ENCODE measurements around the gene NCK2.

Gene NCK2

GRCh38 chr2:105809097-105809473 lies 64.4 kb downstream of the NCK2 start:
- CTCF ChIA-PET, result interaction anchor here (2.5 kb wide), 1 partner anchor 12 kb away, joined by 13 read pairs; no protein-coding TSS in a partner anchor
- no peak for DNase-seq (ENCODE audit: extremely low spot score)
- POLR2A ChIA-PET, result no interaction called here
- no peak for TF ChIP-seq CTCF (IDR thresholded peaks at IDR 0.05; ENCODE audit: control extremely low read depth, extremely low read depth, low read depth, missing control alignments)

- ChIA-PET CTCF (interaction anchor here (1.4 kb wide), 1 partner anchor 9 kb away, joined by 4 read pairs; no protein-coding TSS in a partner anchor), POLR2A (no interaction called here)
- no peak for DNase-seq (ENCODE audit: extremely low spot score)
- no peak for TF ChIP-seq CTCF (IDR thresholded peaks at IDR 0.05; ENCODE audit: control extremely low read depth, extremely low read depth, low read depth, missing control alignments)
These were observed 65.0 kb downstream of the NCK2 start for GRCh38 chr2:105809723-105810122.

GRCh38 chr2:105812180-105813044 lies 67.7 kb downstream of the NCK2 start:
- TF ChIP-seq CTCF (IDR thresholded peaks at IDR 0.05; ENCODE audit: control extremely low read depth, extremely low read depth, low read depth, missing control alignments), result no peak
- CTCF ChIA-PET, result interaction anchor here (0.8 to 2.0 kb wide), 9 partner anchors 9 to 75 kb away, joined by 3 to 9 read pairs (median 4); no protein-coding TSS in a partner anchor
- peak; percentile 85 for DNase-seq (ENCODE audit: extremely low spot score)
- POLR2A ChIA-PET, result interaction anchor here (1.2 kb wide), 1 partner anchor 14 kb away, joined by 5 read pairs; no protein-coding TSS in a partner anchor

GRCh38 chr2:105813045-105813315 lies 68.3 kb downstream of the NCK2 start:
- TF ChIP-seq CTCF (IDR thresholded peaks at IDR 0.05; ENCODE audit: control extremely low read depth, extremely low read depth, low read depth, missing control alignments), result no peak
- ChIA-PET POLR2A (no interaction called here), CTCF (interaction anchor here (0.9 to 2.0 kb wide), 4 partner anchors 8 to 70 kb away, joined by 4 to 9 read pairs (median 5); no protein-coding TSS in a partner anchor)
- no peak for DNase-seq (ENCODE audit: extremely low spot score)

GRCh38 chr2:105813405-105813804 lies 68.7 kb downstream of the NCK2 start:
- ChIA-PET CTCF (interaction anchor here (2.0 kb wide), 1 partner anchor 10 kb away, joined by 9 read pairs; no protein-coding TSS in a partner anchor), POLR2A (no interaction called here)
- DNase-seq (ENCODE audit: extremely low spot score), result no peak
- no peak for TF ChIP-seq CTCF (IDR thresholded peaks at IDR 0.05; ENCODE audit: control extremely low read depth, extremely low read depth, low read depth, missing control alignments)

GRCh38 chr2:105814291-105814940 lies 69.7 kb downstream of the NCK2 start:
- POLR2A ChIA-PET, result no interaction called here
- no peak for TF ChIP-seq CTCF (IDR thresholded peaks at IDR 0.05; ENCODE audit: control extremely low read depth, extremely low read depth, low read depth, missing control alignments)
- DNase-seq (ENCODE audit: extremely low spot score), result no peak
- CTCF ChIA-PET, result interaction anchor here (1.1 kb wide), 1 partner anchor 11 kb away, joined by 3 read pairs; no protein-coding TSS in a partner anchor

Data from GM10248 (cell line).